Neural crest cell (in vitro differentiated cells): ENCODE data around the gene SLCO4A1. TPM values are rescaled to one million over a fixed set of nuclear protein-coding genes. Genes with fewer than 3 reads are reported as not detected.

ENCODE experiments used
- DNase-seq: peaks from one replicate; pipeline ENCODE4 v3.0.0; 2021; ENCODE audit warnings: low read depth, mixed read lengths, low spot score
- H3K27ac Mint-ChIP-seq: one replicate; pipeline ENCODE4 v1.8.0; 2021; ENCODE audit warnings: mild to moderate bottlenecking, mixed read lengths; ENCODE audit not compliant: unreplicated experiment
- H3K27me3 Mint-ChIP-seq: 2 replicates; pipeline ENCODE4 v1.8.0; 2021; ENCODE audit warnings: low read depth, mild to moderate bottlenecking, mixed read lengths
- H3K36me3 Mint-ChIP-seq: 2 replicates; pipeline ENCODE4 v1.8.0; 2021; ENCODE audit warnings: low read depth, mild to moderate bottlenecking, mixed read lengths
- H3K4me1 Mint-ChIP-seq: 2 replicates; pipeline ENCODE4 v1.8.0; 2021; ENCODE audit warnings: mixed read lengths
- H3K4me3 Mint-ChIP-seq: one replicate; pipeline ENCODE4 v1.8.0; 2021; ENCODE audit warnings: mild to moderate bottlenecking, mixed read lengths
- H3K9me3 Mint-ChIP-seq: 2 replicates; pipeline ENCODE4 v1.8.0; 2021; ENCODE audit warnings: mixed read lengths
- total RNA-seq: library from RNA; stranded (reverse); gene quantifications from 2 replicates; pipeline ENCODE4 v1.2.1, GENCODE V29; 2021
- TF ChIP-seq, protein P1 (sequence below): fragments of 200-600 bp; sonication (generic); conservative IDR thresholded peaks from 2 replicates; pipeline ENCODE4 v1.5.0; 2021; ENCODE audit warnings: antibody characterized with exemption, mild to moderate bottlenecking

SLCO4A1 gene
- total RNA-seq, 1 donor from 2014 or later: 7.0 TPM

GRCh38 chr20:62596486-62596885 is 45.8 kb upstream of the SLCO4A1 start:
- Mint-ChIP-seq H3K27me3 (peaks cover 39% of the 10 kb centered on the region), H3K4me3 (no peak overlapping the region), H3K27ac (no peak overlapping the region), H3K4me1 (no peaks in the 10 kb centered on the region), H3K9me3 (no peaks in the 10 kb centered on the region), H3K36me3 (no peaks in the 10 kb centered on the region)
- TF ChIP-seq, protein P1, sequence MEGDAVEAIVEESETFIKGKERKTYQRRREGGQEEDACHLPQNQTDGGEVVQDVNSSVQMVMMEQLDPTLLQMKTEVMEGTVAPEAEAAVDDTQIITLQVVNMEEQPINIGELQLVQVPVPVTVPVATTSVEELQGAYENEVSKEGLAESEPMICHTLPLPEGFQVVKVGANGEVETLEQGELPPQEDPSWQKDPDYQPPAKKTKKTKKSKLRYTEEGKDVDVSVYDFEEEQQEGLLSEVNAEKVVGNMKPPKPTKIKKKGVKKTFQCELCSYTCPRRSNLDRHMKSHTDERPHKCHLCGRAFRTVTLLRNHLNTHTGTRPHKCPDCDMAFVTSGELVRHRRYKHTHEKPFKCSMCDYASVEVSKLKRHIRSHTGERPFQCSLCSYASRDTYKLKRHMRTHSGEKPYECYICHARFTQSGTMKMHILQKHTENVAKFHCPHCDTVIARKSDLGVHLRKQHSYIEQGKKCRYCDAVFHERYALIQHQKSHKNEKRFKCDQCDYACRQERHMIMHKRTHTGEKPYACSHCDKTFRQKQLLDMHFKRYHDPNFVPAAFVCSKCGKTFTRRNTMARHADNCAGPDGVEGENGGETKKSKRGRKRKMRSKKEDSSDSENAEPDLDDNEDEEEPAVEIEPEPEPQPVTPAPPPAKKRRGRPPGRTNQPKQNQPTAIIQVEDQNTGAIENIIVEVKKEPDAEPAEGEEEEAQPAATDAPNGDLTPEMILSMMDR: no peak
- no peak for DNase-seq

GRCh38 chr20:62596921-62597320 is 45.4 kb upstream of the SLCO4A1 start:
- Mint-ChIP-seq H3K4me1 (no peaks in the 10 kb centered on the region), H3K4me3 (no peak overlapping the region), H3K9me3 (no peaks in the 10 kb centered on the region), H3K36me3 (no peaks in the 10 kb centered on the region), H3K27ac (no peak overlapping the region), H3K27me3 (peaks cover 40% of the 10 kb centered on the region)
- DNase-seq: no peak
- TF ChIP-seq, protein P1: no peak

- no peak for DNase-seq
- peaks cover 43% of the 10 kb centered on the region for H3K27me3 Mint-ChIP-seq
- no peak overlapping the region for H3K4me3 Mint-ChIP-seq
- H3K4me1 Mint-ChIP-seq: no peaks in the 10 kb centered on the region
- no peaks in the 10 kb centered on the region for H3K9me3 Mint-ChIP-seq
- H3K27ac Mint-ChIP-seq: no peak overlapping the region
- H3K36me3 Mint-ChIP-seq: no peaks in the 10 kb centered on the region
- TF ChIP-seq, protein P1: no peak
Observed at GRCh38 chr20:62597416-62598115, 44.7 kb upstream of the SLCO4A1 start.

DNA sequence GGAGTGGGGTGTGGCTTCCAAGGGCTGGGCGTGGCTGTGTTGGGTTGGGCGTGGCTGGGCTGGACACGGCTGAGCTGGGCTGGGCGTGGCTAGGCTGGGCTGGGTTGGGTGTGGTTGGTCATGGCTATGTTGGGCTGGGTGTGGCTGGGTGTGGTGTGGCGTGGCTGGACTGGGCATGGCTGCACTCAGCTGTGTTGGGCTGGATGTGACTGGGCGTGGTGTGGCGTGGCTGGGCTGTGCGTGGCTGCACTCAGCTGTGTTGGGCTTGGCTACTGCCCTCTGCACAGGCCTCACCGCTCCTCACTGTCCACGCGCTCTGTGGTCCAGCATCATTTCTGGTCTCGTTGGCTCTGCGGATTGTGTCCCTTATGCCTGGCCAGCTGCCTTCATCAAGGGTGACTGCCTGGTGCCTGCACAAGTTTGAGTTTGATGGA is 43.5 kb upstream of the SLCO4A1 start:
- Mint-ChIP-seq H3K27me3 (peaks cover 45% of the 10 kb centered on the region), H3K27ac (no peak overlapping the region), H3K4me1 (no peaks in the 10 kb centered on the region), H3K9me3 (no peaks in the 10 kb centered on the region), H3K4me3 (no peak overlapping the region), H3K36me3 (no peaks in the 10 kb centered on the region)
- TF ChIP-seq, protein P1: no peak
- DNase-seq: no peak

GRCh38 chr20:62599216-62600110 is 42.8 kb upstream of the SLCO4A1 start:
- H3K9me3 Mint-ChIP-seq: no peaks in the 10 kb centered on the region
- peaks cover 44% of the 10 kb centered on the region for H3K27me3 Mint-ChIP-seq
- H3K27ac Mint-ChIP-seq: no peak overlapping the region
- DNase-seq: no peak
- TF ChIP-seq, protein P1: no peak
- H3K4me1 Mint-ChIP-seq: no peaks in the 10 kb centered on the region
- no peak overlapping the region for H3K4me3 Mint-ChIP-seq
- no peaks in the 10 kb centered on the region for H3K36me3 Mint-ChIP-seq
